Activated CD4-positive, CD25-positive, alpha-beta regulatory T cell treated with anti-CD3 and anti-CD28 coated beads, Interleukin-2, amount 50 U/mL, for 16 hours (primary cell): ENCODE data around the gene EXD2.
A peak's percentile ranks its signal among the peaks of the same experiment; 100 is the strongest.
"Not testable (repeated sequence)": the region's sequence is repeated elsewhere in the genome, so short reads cannot be mapped to it uniquely, and the experiment has no call there.

Experiments used
- DNase-seq: peaks from one replicate; pipeline ENCODE4 v3.0.0-alpha.2; 2020; ENCODE audit warnings: low read depth, low spot score

Gene EXD2

GRCh38 chr14:69191340-69192111 lies at the start of gene EXD2:
Gene EXD2, plus strand, starts transcription at chr14:69191498. Its CDS starts 17,973 bp downstream, at chr14:69209471.
- DNase-seq, result peak; percentile 28

GRCh38 chr14:69141550-69141949 lies 49.7 kb upstream of the EXD2 start:
- no peak for DNase-seq

- no peak for DNase-seq
These were observed 49.2 kb upstream of the EXD2 start for GRCh38 chr14:69142101-69142500.

GRCh38 chr14:69149461-69150244 lies 41.6 kb upstream of the EXD2 start:
- DNase-seq, result no peak

- peak; percentile 54 for DNase-seq
These were observed 39.7 kb upstream of the EXD2 start for GRCh38 chr14:69151458-69152180.

- peak; percentile 15 for DNase-seq
These were observed 39.0 kb upstream of the EXD2 start for GRCh38 chr14:69152181-69152901.

GRCh38 chr14:69152902-69153151 lies 38.5 kb upstream of the EXD2 start, which contains the start of gene DCAF5:
Gene DCAF5, minus strand, starts transcription at chr14:69153119. Its CDS starts 141 bp downstream, at chr14:69152978.
- DNase-seq, result peak; percentile 82

GRCh38 chr14:69153152-69153872 lies 38.0 kb upstream of the EXD2 start:
- DNase-seq, result no peak

- no peak for DNase-seq
These were observed 37.4 kb upstream of the EXD2 start for GRCh38 chr14:69153873-69154270.

GRCh38 chr14:69154779-69155178 lies 36.5 kb upstream of the EXD2 start:
- no peak for DNase-seq

GRCh38 chr14:69156224-69156623 lies 35.1 kb upstream of the EXD2 start:
- DNase-seq, result no peak

- DNase-seq, result no peak
These were observed 29.7 kb upstream of the EXD2 start for GRCh38 chr14:69161590-69161989.

GRCh38 chr14:69165787-69166186 lies 25.5 kb upstream of the EXD2 start:
- DNase-seq, result not testable (repeated sequence)

GRCh38 chr14:69170839-69171238 lies 20.5 kb upstream of the EXD2 start:
- DNase-seq, result no peak

- no peak for DNase-seq
These were observed 19.7 kb upstream of the EXD2 start for GRCh38 chr14:69171569-69171968.

GRCh38 chr14:69175130-69175529 lies 16.2 kb upstream of the EXD2 start:
- DNase-seq, result no peak

GRCh38 chr14:69181491-69181890 lies 9.8 kb upstream of the EXD2 start:
- DNase-seq, result no peak

- DNase-seq, result not testable (repeated sequence)
These were observed 8.7 kb upstream of the EXD2 start for GRCh38 chr14:69182580-69182979.

- DNase-seq, result no peak
These were observed 7.6 kb upstream of the EXD2 start for GRCh38 chr14:69183735-69184134.

- DNase-seq, result no peak
These were observed 1.1 kb upstream of the EXD2 start for GRCh38 chr14:69190191-69190590.

- no peak for DNase-seq
These were observed 2.4 kb downstream of the EXD2 start for GRCh38 chr14:69193721-69194120.
